Astrocyte (in vitro differentiated cells and primary cell): Measurements from ENCODE around the gene RHCG. TPM values are rescaled to one million over a fixed set of nuclear protein-coding genes. Genes with fewer than 3 reads are reported as not detected.

Experiments
- DNase-seq: peaks from one replicate; pipeline ENCODE4 v3.0.0-alpha.2; 2010; ENCODE audit warnings: low read depth
- FAIRE-seq: peaks from 2 replicates; lab custom pipeline; 2011; peaks lifted over from hg19 to GRCh38; lab: Jason Lieb, UNC
- H2AFZ ChIP-seq: 2 replicates; pipeline ENCODE4 v1.6.0; 2012; ENCODE audit warnings: low read depth, low read length, inconsistent platforms
- H3K27ac ChIP-seq: 2 replicates; pipeline ENCODE4 v1.5.1; 2011; ENCODE audit warnings: low read depth, low read length, inconsistent platforms
- H3K27me3 ChIP-seq: 2 replicates; pipeline ENCODE4 v1.6.0; 2011; ENCODE audit warnings: low read length, inconsistent platforms; ENCODE audit not compliant: insufficient read depth
- H3K36me3 ChIP-seq: 2 replicates; pipeline ENCODE4 v1.5.1; 2011; ENCODE audit warnings: low read length, inconsistent platforms; ENCODE audit not compliant: insufficient read depth
- H3K4me1 ChIP-seq: 2 replicates; pipeline ENCODE4 v1.5.1; 2011; ENCODE audit warnings: low read length, inconsistent platforms; ENCODE audit not compliant: insufficient read depth
- H3K4me2 ChIP-seq: 2 replicates; pipeline ENCODE4 v1.6.0; 2012; ENCODE audit warnings: low read length, inconsistent platforms
- H3K4me3 ChIP-seq: 2 replicates; pipeline ENCODE4 v1.5.1; 2011; ENCODE audit warnings: low read depth, mild to moderate bottlenecking, low read length, inconsistent platforms; ENCODE audit not compliant: insufficient read depth
- H3K79me2 ChIP-seq: 2 replicates; pipeline ENCODE4 v1.6.0; 2012; ENCODE audit warnings: mild to moderate bottlenecking, low read length, inconsistent platforms; ENCODE audit not compliant: insufficient read depth
- H3K9ac ChIP-seq: 2 replicates; pipeline ENCODE4 v1.6.0; 2012; ENCODE audit warnings: mild to moderate bottlenecking, low read length, inconsistent platforms
- H3K9me3 ChIP-seq: 2 replicates; pipeline ENCODE4 v1.5.1; 2012; ENCODE audit warnings: low read depth, mild to moderate bottlenecking, low read length, inconsistent platforms; ENCODE audit not compliant: insufficient read depth
- H4K20me1 ChIP-seq: 2 replicates; pipeline ENCODE4 v1.6.0; 2012; ENCODE audit warnings: low read length, inconsistent platforms; ENCODE audit not compliant: insufficient read depth
- H3K27ac Mint-ChIP-seq: one replicate; pipeline ENCODE4 v1.8.0; 2021; ENCODE audit warnings: mild to moderate bottlenecking, mixed read lengths; ENCODE audit not compliant: unreplicated experiment
- H3K27me3 Mint-ChIP-seq: one replicate; pipeline ENCODE4 v1.8.0; 2021; ENCODE audit warnings: low read depth, mixed read lengths; ENCODE audit not compliant: unreplicated experiment
- H3K36me3 Mint-ChIP-seq: one replicate; pipeline ENCODE4 v1.8.0; 2021; ENCODE audit warnings: low read depth, mixed read lengths; ENCODE audit not compliant: unreplicated experiment
- H3K4me1 Mint-ChIP-seq: one replicate; pipeline ENCODE4 v1.8.0; 2021; ENCODE audit warnings: low read depth, mixed read lengths; ENCODE audit not compliant: unreplicated experiment
- H3K4me3 Mint-ChIP-seq: one replicate; pipeline ENCODE4 v1.8.0; 2021; ENCODE audit warnings: mild to moderate bottlenecking, moderate library complexity, mixed read lengths; ENCODE audit not compliant: unreplicated experiment
- H3K9me3 Mint-ChIP-seq: one replicate; pipeline ENCODE4 v1.8.0; 2021; ENCODE audit warnings: mild to moderate bottlenecking, mixed read lengths; ENCODE audit not compliant: unreplicated experiment
- CTCF ChIP-seq: IDR thresholded peaks from 2 replicates; pipeline ENCODE4 v1.5.1; 2011; ENCODE audit warnings: low read depth, mild to moderate bottlenecking, inconsistent platforms, low read length, moderate library complexity; ENCODE audit not compliant: insufficient read depth
- EZH2 ChIP-seq: IDR thresholded peaks from 2 replicates; pipeline ENCODE4 v1.6.1; 2012; ENCODE audit warnings: mild to moderate bottlenecking, low read length, inconsistent platforms; ENCODE audit not compliant: insufficient read depth
- total RNA-seq: library from RNA; stranded (reverse); gene quantifications from 2 replicates; pipeline ENCODE4 v1.2.1, GENCODE V29; 2021

Gene RHCG
- total RNA-seq, 1 donor from 2014 or later = 0.18 TPM

DNA sequence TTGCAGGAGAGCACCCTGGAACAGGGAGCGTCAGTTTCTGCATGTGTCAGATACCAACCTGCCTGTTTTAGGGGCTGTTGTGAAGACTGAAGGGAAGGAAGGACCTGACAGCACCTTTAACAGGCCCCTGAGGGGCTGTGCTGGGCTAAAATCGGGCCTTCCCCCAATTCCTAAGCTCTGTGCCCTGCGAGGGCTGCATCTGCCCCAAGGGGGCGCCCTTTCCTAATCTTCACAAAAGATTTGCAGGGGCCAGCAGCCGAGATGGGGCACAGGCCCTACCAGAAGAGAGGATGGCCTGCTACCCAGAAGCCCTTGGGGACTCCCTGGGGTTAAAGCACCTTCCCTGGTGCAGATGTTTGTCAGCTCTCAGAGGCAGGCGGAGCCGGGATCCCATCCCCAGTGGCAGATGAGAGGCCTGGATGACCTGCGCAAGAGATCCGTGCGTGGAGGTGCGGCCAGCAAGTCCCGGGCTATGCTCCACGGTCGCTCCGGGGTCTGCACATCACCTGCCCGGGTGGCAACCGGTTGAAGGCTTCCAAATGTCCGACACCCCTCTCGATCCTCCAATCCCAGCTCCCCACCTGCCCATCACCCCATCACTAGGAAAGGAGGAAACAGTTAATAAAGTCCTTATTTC is 53.6 kb downstream of the RHCG start:
- no peaks in the 10 kb centered on the region for H3K9me3 ChIP-seq
- H2AFZ ChIP-seq = no peak overlapping the region
- no peak for DNase-seq
- FAIRE-seq = no peak
- peaks cover 57% of the 10 kb centered on the region for H3K27me3 Mint-ChIP-seq
- H3K27ac ChIP-seq = no peak overlapping the region
- H3K36me3 ChIP-seq = no peaks in the 10 kb centered on the region
- H3K9ac ChIP-seq = no peak overlapping the region
- H3K4me1 ChIP-seq = no peaks in the 10 kb centered on the region
- no peaks in the 10 kb centered on the region for H3K36me3 Mint-ChIP-seq
- H3K79me2 ChIP-seq = no peaks in the 10 kb centered on the region
- H3K4me2 ChIP-seq = no peak overlapping the region
- no peak overlapping the region for H3K4me3 ChIP-seq
- H4K20me1 ChIP-seq = no peaks in the 10 kb centered on the region
- no peak overlapping the region for H3K4me3 Mint-ChIP-seq
- no peaks in the 10 kb centered on the region for H3K9me3 Mint-ChIP-seq
- no peaks in the 10 kb centered on the region for H3K4me1 Mint-ChIP-seq
- TF ChIP-seq CTCF = peak; percentile 48
- TF ChIP-seq EZH2 = no peak
- no peak overlapping the region for H3K27ac Mint-ChIP-seq
- peaks cover 15% of the 10 kb centered on the region for H3K27me3 ChIP-seq

GRCh38 chr15:89442155-89442554 is 54.2 kb downstream of the RHCG start:
- Mint-ChIP-seq H3K4me1 (no peaks in the 10 kb centered on the region), H3K27me3 (peaks cover 63% of the 10 kb centered on the region), H3K4me3 (no peak overlapping the region), H3K27ac (no peak overlapping the region), H3K9me3 (no peaks in the 10 kb centered on the region), H3K36me3 (no peaks in the 10 kb centered on the region)
- no peaks in the 10 kb centered on the region for H3K4me1 ChIP-seq
- H3K4me2 ChIP-seq = no peak overlapping the region
- H3K27ac ChIP-seq = no peak overlapping the region
- DNase-seq = no peak
- no peak for TF ChIP-seq CTCF
- no peak for TF ChIP-seq EZH2
- no peaks in the 10 kb centered on the region for H3K79me2 ChIP-seq
- no peaks in the 10 kb centered on the region for H3K36me3 ChIP-seq
- no peak overlapping the region for H3K9ac ChIP-seq
- no peak overlapping the region for H3K4me3 ChIP-seq
- no peak overlapping the region for H2AFZ ChIP-seq
- H4K20me1 ChIP-seq = no peaks in the 10 kb centered on the region
- no peaks in the 10 kb centered on the region for H3K9me3 ChIP-seq
- H3K27me3 ChIP-seq = peaks cover 15% of the 10 kb centered on the region
- FAIRE-seq = no peak

- Histone ChIP-seq H3K4me3 (no peak overlapping the region), H3K79me2 (no peaks in the 10 kb centered on the region), H3K4me2 (no peak overlapping the region), H4K20me1 (no peaks in the 10 kb centered on the region), H3K4me1 (no peaks in the 10 kb centered on the region), H3K9me3 (no peaks in the 10 kb centered on the region), H3K9ac (no peak overlapping the region), H3K36me3 (no peaks in the 10 kb centered on the region), H2AFZ (no peak overlapping the region), H3K27ac (no peak overlapping the region), H3K27me3 (peaks cover 19% of the 10 kb centered on the region)
- H3K4me1 Mint-ChIP-seq = no peaks in the 10 kb centered on the region
- FAIRE-seq (no peak), DNase-seq (no peak)
- TF ChIP-seq CTCF (no peak), EZH2 (no peak)
- no peak overlapping the region for H3K4me3 Mint-ChIP-seq
- H3K36me3 Mint-ChIP-seq = no peaks in the 10 kb centered on the region
- H3K27ac Mint-ChIP-seq = no peak overlapping the region
- H3K9me3 Mint-ChIP-seq = no peaks in the 10 kb centered on the region
- H3K27me3 Mint-ChIP-seq = peaks cover 69% of the 10 kb centered on the region
These were observed 55.0 kb downstream of the RHCG start for GRCh38 chr15:89441295-89441812.
